HG02973 (cell line): ENCODE measurements around the gene UPF3B.
"Not testable (repeated sequence)": the region's sequence is repeated elsewhere in the genome, so short reads cannot be mapped to it uniquely, and the experiment has no call there.

ENCODE experiments used
- ATAC-seq: cut with Tn5 transposase; IDR thresholded peaks from one replicate; pipeline ENCODE4 v1.9.1; 2021; ENCODE audit warnings: moderate library complexity; ENCODE audit not compliant: unreplicated experiment

The UPF3B gene

GRCh38 chrX:119852382-119853353 lies at the start of gene UPF3B:
TSS of gene UPF3B (minus strand) at chrX:119852963. CDS start at chrX:119852928, 35 bp downstream.
- peak; percentile 95 for ATAC-seq

GRCh38 chrX:119900976-119901375 lies 48.2 kb upstream of the UPF3B start:
- ATAC-seq, result no peak

GRCh38 chrX:119899125-119899524 lies 46.4 kb upstream of the UPF3B start:
- no peak for ATAC-seq

GRCh38 chrX:119895843-119896326 lies 43.1 kb upstream of the UPF3B start, which contains the start of gene AKAP14:
TSS of gene AKAP14 (plus strand) at chrX:119895893. CDS start at chrX:119903224, 7,331 bp downstream.
- ATAC-seq, result no peak

GRCh38 chrX:119891961-119892692 lies 39.4 kb upstream of the UPF3B start:
- not testable (repeated sequence) for ATAC-seq

GRCh38 chrX:119890626-119891025 lies 37.9 kb upstream of the UPF3B start:
- ATAC-seq, result not testable (repeated sequence)

GRCh38 chrX:119887721-119888425 lies 35.1 kb upstream of the UPF3B start:
- peak; percentile 83 for ATAC-seq

- ATAC-seq, result no peak
Measured at GRCh38 chrX:119885554-119886428, 33.0 kb upstream of the UPF3B start.

GRCh38 chrX:119880552-119881437 lies 28.0 kb upstream of the UPF3B start:
- ATAC-seq, result peak; percentile 86

- ATAC-seq, result no peak
Measured at GRCh38 chrX:119880076-119880475, 27.3 kb upstream of the UPF3B start.

GRCh38 chrX:119878740-119879139 lies 26.0 kb upstream of the UPF3B start:
- ATAC-seq, result no peak

GRCh38 chrX:119871599-119872395 lies 19.0 kb upstream of the UPF3B start, which contains the start of the genes NDUFA1 and RNF113A:
TSS of gene NDUFA1 (plus strand) at chrX:119871832. CDS start at chrX:119871912, 80 bp downstream.
TSS of gene RNF113A (minus strand) at chrX:119871733. CDS start at chrX:119871613, 120 bp downstream.
- peak; percentile 87 for ATAC-seq

GRCh38 chrX:119871245-119871598 lies 18.5 kb upstream of the UPF3B start:
- peak; percentile 31 for ATAC-seq

- ATAC-seq, result no peak
Measured at GRCh38 chrX:119870626-119871131, 17.9 kb upstream of the UPF3B start.

- no peak for ATAC-seq
Measured at GRCh38 chrX:119853444-119853843, 681 bp upstream of the UPF3B start.

- no peak for ATAC-seq
Measured at GRCh38 chrX:119833905-119834304, 18.9 kb downstream of the UPF3B start.

GRCh38 chrX:119828446-119828845 lies 24.3 kb downstream of the UPF3B start:
- ATAC-seq, result no peak
